ENCODE measurements around the gene DHRS11.

GRCh38 chr17:36592716-36593321 is 1.1 kb downstream of the DHRS11 start:
- no peak for TF ChIP-seq RELA (CRISPR knock-in tag; IDR thresholded peaks at IDR 0.05; ENCODE audit: borderline replicate concordance)
- TF ChIP-seq CTCF (IDR thresholded peaks at IDR 0.05): no peak
- TF ChIP-seq GTF2I (CRISPR knock-in tag; conservative IDR thresholded peaks at IDR 0.05): no peak
- no peak for TF ChIP-seq ETV6 (CRISPR knock-in tag; IDR thresholded peaks at IDR 0.05)
- TF ChIP-seq FOXP1 (CRISPR knock-in tag; IDR thresholded peaks at IDR 0.05; ENCODE audit: borderline replicate concordance): no peak
- no peak for TF ChIP-seq E2F5 (CRISPR knock-in tag; IDR thresholded peaks at IDR 0.05)
- TF ChIP-seq ATF3 (CRISPR knock-in tag; conservative IDR thresholded peaks at IDR 0.05): no peak
- TF ChIP-seq AR (CRISPR knock-in tag; IDR thresholded peaks at IDR 0.05): no peak
- TF ChIP-seq ZBTB21 (CRISPR knock-in tag; IDR thresholded peaks at IDR 0.05; ENCODE audit: borderline replicate concordance): no peak
- no peak for TF ChIP-seq E2F1 (CRISPR knock-in tag; IDR thresholded peaks at IDR 0.05)
- no peak for TF ChIP-seq ZNF416 (CRISPR knock-in tag; IDR thresholded peaks at IDR 0.05)
- no peak for TF ChIP-seq HMGA2 (CRISPR knock-in tag; IDR thresholded peaks at IDR 0.05)
- TF ChIP-seq ZNF396 (CRISPR knock-in tag; IDR thresholded peaks at IDR 0.05; ENCODE audit: borderline replicate concordance): no peak
- no peak for TF ChIP-seq GRHL2 (CRISPR knock-in tag; IDR thresholded peaks at IDR 0.05; ENCODE audit: insufficient replicate concordance, severe bottlenecking)

All from WTC11 (cell line).